Natural killer cell (primary cell): ENCODE measurements around the gene LCN1. TPM values are rescaled to one million over a fixed set of nuclear protein-coding genes. Genes with fewer than 3 reads are reported as not detected.

Experiments used
- ATAC-seq, 3 donors: fragments of 150-1000 bp in 2 of 3; fragments of 200-7000 bp in 1 of 3; cut with Tn5 transposase; 1 replicate in 1 of 3; 2 replicates in 2 of 3; pipeline ENCODE4 v1.10.0; 2021; ENCODE audit warnings: mild to moderate bottlenecking in 2 of 3, moderate library complexity in 2 of 3
- DNase-seq, 2 donors: peaks; one replicate each; pipeline versions ENCODE4 v3.0.0 to v3.0.0-alpha.2; 2013 to 2021; ENCODE audit warnings: mixed read lengths in 1 of 2
- H3K27ac ChIP-seq: one replicate; pipeline ENCODE4 v1.5.1; 2013; ENCODE audit warnings: mild to moderate bottlenecking, low read length
- H3K27me3 ChIP-seq: one replicate; pipeline ENCODE4 v1.6.1; 2013; ENCODE audit warnings: low read length; ENCODE audit not compliant: control insufficient read depth, insufficient read depth
- H3K36me3 ChIP-seq: one replicate; pipeline ENCODE4 v1.6.1; 2013; ENCODE audit warnings: low read length; ENCODE audit not compliant: control insufficient read depth, insufficient read depth
- H3K4me1 ChIP-seq: one replicate; pipeline ENCODE4 v1.6.1; 2013; ENCODE audit warnings: low read length; ENCODE audit not compliant: control insufficient read depth, insufficient read depth
- H3K4me3 ChIP-seq: one replicate; pipeline ENCODE4 v1.5.1; 2013; ENCODE audit warnings: low read length
- H3K9me3 ChIP-seq: one replicate; pipeline ENCODE4 v1.6.1; 2013; ENCODE audit warnings: low read length; ENCODE audit not compliant: control insufficient read depth, insufficient read depth
- H3K27ac Mint-ChIP-seq, 2 donors: one replicate each; pipeline ENCODE4 v1.8.0; 2022; ENCODE audit warnings: mild to moderate bottlenecking in 2 of 2, mixed read lengths in 2 of 2, moderate library complexity in 1 of 2
- H3K27me3 Mint-ChIP-seq, 2 donors: one replicate each; pipeline ENCODE4 v1.8.0; 2022; ENCODE audit warnings: low read depth in 2 of 2, mixed read lengths in 2 of 2
- H3K36me3 Mint-ChIP-seq: one replicate; pipeline ENCODE4 v1.8.0; 2022; ENCODE audit warnings: mixed read lengths
- H3K4me1 Mint-ChIP-seq, 2 donors: one replicate each; pipeline ENCODE4 v1.8.0; 2022; ENCODE audit warnings: mixed read lengths in 2 of 2
- H3K4me3 Mint-ChIP-seq: one replicate; pipeline ENCODE4 v1.8.0; 2022; ENCODE audit warnings: mild to moderate bottlenecking, moderate library complexity, mixed read lengths
- H3K9me3 Mint-ChIP-seq, 2 donors: one replicate each; pipeline ENCODE4 v1.8.0; 2022; ENCODE audit warnings: mixed read lengths in 2 of 2
- CTCF ChIP-seq: fragments of 200-600 bp; IDR thresholded peaks from one replicate; pipeline ENCODE4 v1.8.0; 2022; ENCODE audit warnings: antibody characterized with exemption
- WGBS: methylation state at CpG from one replicate; pipeline ENCODE4 v1.1.7; 2013; ENCODE audit warnings: missing lambda C conversion rate; ENCODE audit not compliant: insufficient coverage; 5-methylcytosine and 5-hydroxymethylcytosine counted together
- intact Hi-C: fragments of 100-400 bp; cut with micrococcal nuclease; formaldehyde crosslinking; loops from one replicate; pipeline ENCODE4 v1.14.2; 2022
- total RNA-seq, 4 donors: library from RNA; stranded (reverse); fragments of 120-200 nt in 1 of 4; gene quantifications; one replicate each; pipeline versions ENCODE4 v1.2.3 to v1.2.4, GENCODE V29; 2013 to 2022

Gene LCN1
- total RNA-seq, 3 donors from 2014 or later (not counting 1 experiment from before 2014, with no cell fraction given), result not detected

- Mint-ChIP-seq H3K36me3 (no peaks in the 10 kb centered on the region), H3K27ac (no peak overlapping the region), H3K9me3 (no peaks in the 10 kb centered on the region), H3K4me3 (no peak overlapping the region), H3K27me3 (no peaks in the 10 kb centered on the region), H3K4me1 (no peaks in the 10 kb centered on the region)
- 83% methylated on average over 18 of the region's 18 CpGs for WGBS
- no peak overlapping the region for H3K4me3 ChIP-seq
- no peaks in the 10 kb centered on the region for H3K9me3 ChIP-seq
- peaks cover 5% of the 10 kb centered on the region for H3K36me3 ChIP-seq
- H3K4me1 ChIP-seq, result no peaks in the 10 kb centered on the region
- ATAC-seq, result no peak
- no peak overlapping the region for H3K27ac ChIP-seq
- no peak for DNase-seq
- intact Hi-C loops, result no loop called here
- no peaks in the 10 kb centered on the region for H3K27me3 ChIP-seq
- no peak for TF ChIP-seq CTCF
Measured at GRCh38 chr9:135489188-135489906, 31.9 kb upstream of the LCN1 start.

- H3K4me1 Mint-ChIP-seq, result no peaks in the 10 kb centered on the region
- ATAC-seq (no peak), DNase-seq (no peak)
- Histone ChIP-seq H3K27me3 (no peaks in the 10 kb centered on the region), H3K4me3 (no peak overlapping the region), H3K27ac (no peak overlapping the region), H3K36me3 (peaks cover 3% of the 10 kb centered on the region), H3K4me1 (no peaks in the 10 kb centered on the region), H3K9me3 (no peaks in the 10 kb centered on the region)
- H3K27ac Mint-ChIP-seq, result no peak overlapping the region
- no peaks in the 10 kb centered on the region for H3K36me3 Mint-ChIP-seq
- intact Hi-C loops, result no loop called here
- WGBS, result 91% methylated on average over 15 of the region's 16 CpGs
- H3K4me3 Mint-ChIP-seq, result no peak overlapping the region
- TF ChIP-seq CTCF, result no peak
- no peaks in the 10 kb centered on the region for H3K9me3 Mint-ChIP-seq
- no peaks in the 10 kb centered on the region for H3K27me3 Mint-ChIP-seq
Measured at GRCh38 chr9:135490166-135490870, 30.9 kb upstream of the LCN1 start.

- H3K4me1 ChIP-seq, result no peaks in the 10 kb centered on the region
- WGBS, result 91% methylated on average over 18 of the region's 18 CpGs
- H3K4me3 ChIP-seq, result no peak overlapping the region
- H3K36me3 Mint-ChIP-seq, result no peaks in the 10 kb centered on the region
- H3K27ac ChIP-seq, result no peak overlapping the region
- DNase-seq (no peak), ATAC-seq (no peak)
- H3K9me3 ChIP-seq, result no peaks in the 10 kb centered on the region
- no peaks in the 10 kb centered on the region for H3K36me3 ChIP-seq
- H3K4me3 Mint-ChIP-seq, result no peak overlapping the region
- H3K27me3 ChIP-seq, result no peaks in the 10 kb centered on the region
- no peak overlapping the region for H3K27ac Mint-ChIP-seq
- no peak for TF ChIP-seq CTCF
- no peaks in the 10 kb centered on the region for H3K27me3 Mint-ChIP-seq
- no peaks in the 10 kb centered on the region for H3K4me1 Mint-ChIP-seq
- intact Hi-C loops, result no loop called here
- H3K9me3 Mint-ChIP-seq, result no peaks in the 10 kb centered on the region
Measured at GRCh38 chr9:135490980-135491464, 30.2 kb upstream of the LCN1 start.
